ENCODE data around the gene TBC1D14. TPM values are rescaled to one million over a fixed set of nuclear protein-coding genes. Genes with fewer than 3 reads are reported as not detected.

TBC1D14 gene
- total and polyA plus RNA-seq, 10 donors: 13.7 to 114 (median 68.4) TPM

DNA sequence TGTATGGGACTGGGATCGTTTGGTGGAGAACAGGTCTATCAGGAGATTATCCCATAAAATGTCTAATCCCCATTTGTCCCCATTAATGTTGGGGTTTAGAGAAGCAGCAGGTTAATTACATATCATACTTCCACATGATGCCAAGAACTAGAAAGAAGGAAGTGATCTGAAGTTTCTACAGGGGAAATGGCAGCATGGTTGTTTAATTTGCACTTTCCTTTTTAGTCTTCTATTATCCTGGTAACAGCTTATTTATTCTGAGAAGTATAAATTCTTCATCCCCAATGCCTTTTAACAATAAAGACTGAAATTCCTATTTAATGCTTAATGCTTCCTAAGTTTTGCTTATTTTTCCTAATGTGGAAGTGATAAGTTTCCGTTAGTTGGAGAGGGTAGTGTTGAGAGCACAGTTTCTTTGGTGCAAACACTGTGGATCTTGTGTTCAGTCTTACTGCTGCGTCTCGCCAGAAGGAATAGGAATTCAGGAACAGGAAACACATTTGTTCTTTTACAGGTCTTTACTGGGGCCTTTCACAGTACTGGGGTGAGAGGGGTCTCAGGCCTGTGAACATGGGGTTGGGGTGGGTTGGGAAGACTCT lies 74.0 kb downstream of the TBC1D14 start:
- peak overlapping the region in 1 of 8 donors; percentile 78 for H3K4me3 ChIP-seq
- H3K9me3 ChIP-seq: no peaks in the 10 kb centered on the region
- peaks cover 0 to 4% (median 0%) of the 10 kb centered on the region in 6 donors for H3K36me3 ChIP-seq
- intact Hi-C loops (cut with DNase I; ENCODE audit: low total_unique reads): loop anchor here (10.0 kb wide), 1 partner anchor 59 kb away; no protein-coding TSS in a partner anchor
- peaks cover 34 to 69% (median 56%) of the 10 kb centered on the region in 6 donors for H3K4me1 ChIP-seq
- TF ChIP-seq POLR2A (IDR thresholded peaks at IDR 0.05) (no peak), POLR2AphosphoS5 (IDR thresholded peaks at IDR 0.05) (no peak)
- TF ChIP-seq, protein P1, sequence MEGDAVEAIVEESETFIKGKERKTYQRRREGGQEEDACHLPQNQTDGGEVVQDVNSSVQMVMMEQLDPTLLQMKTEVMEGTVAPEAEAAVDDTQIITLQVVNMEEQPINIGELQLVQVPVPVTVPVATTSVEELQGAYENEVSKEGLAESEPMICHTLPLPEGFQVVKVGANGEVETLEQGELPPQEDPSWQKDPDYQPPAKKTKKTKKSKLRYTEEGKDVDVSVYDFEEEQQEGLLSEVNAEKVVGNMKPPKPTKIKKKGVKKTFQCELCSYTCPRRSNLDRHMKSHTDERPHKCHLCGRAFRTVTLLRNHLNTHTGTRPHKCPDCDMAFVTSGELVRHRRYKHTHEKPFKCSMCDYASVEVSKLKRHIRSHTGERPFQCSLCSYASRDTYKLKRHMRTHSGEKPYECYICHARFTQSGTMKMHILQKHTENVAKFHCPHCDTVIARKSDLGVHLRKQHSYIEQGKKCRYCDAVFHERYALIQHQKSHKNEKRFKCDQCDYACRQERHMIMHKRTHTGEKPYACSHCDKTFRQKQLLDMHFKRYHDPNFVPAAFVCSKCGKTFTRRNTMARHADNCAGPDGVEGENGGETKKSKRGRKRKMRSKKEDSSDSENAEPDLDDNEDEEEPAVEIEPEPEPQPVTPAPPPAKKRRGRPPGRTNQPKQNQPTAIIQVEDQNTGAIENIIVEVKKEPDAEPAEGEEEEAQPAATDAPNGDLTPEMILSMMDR (IDR thresholded peaks at IDR 0.05 in 8 of 11, conservative IDR thresholded peaks at IDR 0.05 in 3 of 11): no peak
- 54 to 75% (median 62%) methylated on average over 4 of the region's 4 CpGs for WGBS, 5 donors
- H3K27me3 ChIP-seq (replicated peaks in 1 of 7): no peaks in the 10 kb centered on the region
- peak overlapping the region in 5 of 8 donors; percentile 42 to 95 (median 63) for H3K27ac ChIP-seq
- DNase-seq: no peak

DNA sequence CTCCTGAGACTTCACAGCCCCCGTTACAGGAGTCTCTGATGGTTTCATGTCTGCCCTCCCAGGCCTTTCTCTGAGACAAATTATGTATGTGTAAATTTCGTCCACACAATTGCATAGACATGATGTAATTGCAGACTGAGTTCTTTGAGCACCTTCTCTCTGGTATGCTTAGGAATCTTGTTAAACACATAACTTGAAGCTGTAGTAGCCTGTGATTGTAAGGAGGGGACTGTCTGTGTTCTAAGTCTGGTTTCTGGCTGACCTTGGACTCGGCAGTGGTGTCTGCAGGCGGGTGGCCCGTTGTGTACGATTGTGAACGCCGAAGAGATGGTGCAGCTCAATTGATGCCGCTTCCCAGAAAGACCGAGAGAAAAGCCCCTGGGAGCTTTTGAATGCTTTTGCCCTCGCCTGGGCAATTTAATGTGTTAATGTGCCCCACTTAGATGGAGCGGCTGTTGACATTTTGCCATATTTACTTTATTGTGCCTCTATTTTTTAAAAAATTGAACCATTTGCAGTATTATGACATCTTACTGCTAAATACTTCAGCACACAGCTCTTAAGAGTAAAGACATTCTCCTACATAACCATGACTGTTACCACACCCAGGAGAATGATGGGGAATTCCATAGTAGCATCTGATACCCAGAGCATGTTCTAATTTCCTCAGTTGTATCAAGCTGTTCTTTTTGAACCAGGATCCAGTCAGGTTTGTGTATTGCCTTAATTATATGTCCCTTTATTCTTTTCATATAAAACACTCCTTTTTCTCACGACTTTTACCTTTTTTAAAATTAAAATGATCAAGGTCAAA lies 75.2 kb downstream of the TBC1D14 start:
- H3K4me1 ChIP-seq: peaks cover 37 to 81% (median 65%) of the 10 kb centered on the region in 6 donors
- DNase-seq: no peak
- peaks cover 0 to 4% (median 0%) of the 10 kb centered on the region in 6 donors for H3K36me3 ChIP-seq
- peak overlapping the region in 3 of 8 donors; percentile 0 to 78 (median 14) for H3K4me3 ChIP-seq
- H3K27me3 ChIP-seq (replicated peaks in 1 of 7): no peaks in the 10 kb centered on the region
- WGBS, 5 donors: 73 to 88% (median 78%) methylated on average over 13 of the region's 13 CpGs
- H3K9me3 ChIP-seq: no peaks in the 10 kb centered on the region
- peak overlapping the region in 4 of 8 donors; percentile 39 to 95 (median 92) for H3K27ac ChIP-seq
- intact Hi-C loops (cut with DNase I; ENCODE audit: low total_unique reads): loop anchor here (10.0 kb wide), 1 partner anchor 60 kb away; no protein-coding TSS in a partner anchor
- TF ChIP-seq POLR2A (IDR thresholded peaks at IDR 0.05) (no peak), POLR2AphosphoS5 (IDR thresholded peaks at IDR 0.05) (no peak)
- TF ChIP-seq, protein P1 (IDR thresholded peaks at IDR 0.05 in 8 of 11, conservative IDR thresholded peaks at IDR 0.05 in 3 of 11): no peak

DNA sequence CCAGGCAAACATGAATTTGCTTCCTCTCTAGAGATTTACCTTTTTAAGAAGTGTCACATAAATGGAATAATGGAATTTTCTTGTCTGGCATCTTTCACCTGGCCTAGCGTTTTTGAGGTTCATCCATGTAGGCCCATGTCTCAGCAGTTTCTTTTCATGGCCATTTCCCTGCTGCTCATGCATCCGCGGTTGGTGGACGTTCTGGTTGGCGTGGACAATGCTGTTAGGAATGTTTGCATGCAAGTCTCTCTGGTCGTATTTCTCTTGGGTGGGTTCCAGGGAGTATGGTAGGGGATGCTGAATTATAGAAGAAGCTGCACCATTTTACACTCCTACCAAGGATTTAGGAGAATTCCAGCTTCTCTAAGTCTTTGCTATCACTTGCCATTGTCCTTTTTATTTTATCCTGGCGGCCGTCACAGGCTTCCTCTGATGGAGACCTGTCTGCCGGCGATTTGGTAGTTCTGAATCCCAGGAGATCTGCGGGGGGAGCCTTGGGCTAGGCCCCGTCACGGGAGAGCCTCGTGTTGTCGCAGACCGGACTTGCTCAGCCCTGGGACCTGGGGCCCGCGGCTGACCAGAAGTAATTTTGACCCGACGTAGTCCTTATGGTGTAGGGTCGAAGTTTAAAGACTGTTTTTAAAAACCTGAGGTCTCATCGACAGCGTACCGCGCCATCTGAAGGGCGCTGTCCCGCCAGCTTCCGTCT lies 76.6 kb downstream of the TBC1D14 start:
- peaks cover 39 to 94% (median 78%) of the 10 kb centered on the region in 6 donors for H3K4me1 ChIP-seq

More for the DNA sequence above, 76.6 kb downstream of the TBC1D14 start:
- Histone ChIP-seq H3K36me3 (peaks cover 0 to 7% (median 0%) of the 10 kb centered on the region in 6 donors), H3K27ac (peak overlapping the region; percentile 89 to 96 (median 93)), H3K4me3 (peak overlapping the region; percentile 64 to 89 (median 82)), H3K27me3 (replicated peaks in 1 of 7) (no peaks in the 10 kb centered on the region), H3K9me3 (no peaks in the 10 kb centered on the region)
- TF ChIP-seq, protein P1 (IDR thresholded peaks at IDR 0.05 in 8 of 11, conservative IDR thresholded peaks at IDR 0.05 in 3 of 11): no peak
- TF ChIP-seq POLR2AphosphoS5 (IDR thresholded peaks at IDR 0.05) (no peak), POLR2A (IDR thresholded peaks at IDR 0.05) (no peak)
- intact Hi-C loops (cut with DNase I; ENCODE audit: low total_unique reads): loop anchor here (10.0 kb wide), 1 partner anchor 61 kb away; no protein-coding TSS in a partner anchor
- WGBS, 5 donors: 7 to 11% (median 10%) methylated on average over 17 to 28 of the region's 28 CpGs
- no peak for DNase-seq

Measured in spleen (tissue), 11 donors.